HepG2 (cell line): ENCODE data around the gene FAM83C. TPM values are rescaled to one million over a fixed set of nuclear protein-coding genes. Genes with fewer than 3 reads are reported as not detected.
A peak's percentile ranks its signal among the peaks of the same experiment; 100 is the strongest.

Experiments used
- EP300 ChIP-seq, 3 experiments: sonication (generic) in 1 of 3; formaldehyde crosslinking in 1 of 3; IDR thresholded peaks; 2 replicates each; pipeline versions ENCODE4 v1.5.1 to v1.6.1; 2011 to 2020; ENCODE audit warnings: low read depth in 2 of 3, low read length in 2 of 3, borderline replicate concordance in 1 of 3, improper control_type of control experiment in 1 of 3, mild to moderate bottlenecking in 1 of 3, missing genetic modification reagents in 1 of 3, moderate library complexity in 1 of 3
- FIP1L1 ChIP-seq: fragments of 200-400 bp; formaldehyde crosslinking; IDR thresholded peaks from 2 replicates; pipeline ENCODE4 v1.6.1; 2018; ENCODE audit warnings: low read depth, mild to moderate bottlenecking, low read length, moderate library complexity, borderline replicate concordance; ENCODE audit not compliant: insufficient read depth
- KDM5A ChIP-seq: fragments of 200-600 bp; sonication (generic); IDR thresholded peaks from 2 replicates; pipeline ENCODE4 v1.7.0; 2018; ENCODE audit warnings: antibody characterized with exemption, mild to moderate bottlenecking, low read length, borderline replicate concordance
- MTA3 ChIP-seq: sonication (generic); formaldehyde crosslinking; IDR thresholded peaks from 2 replicates; pipeline ENCODE4 v1.4.0; 2020; ENCODE audit warnings: missing genetic modification reagents
- MTF2 ChIP-seq: sonication (generic); formaldehyde crosslinking; IDR thresholded peaks from 2 replicates; pipeline ENCODE4 v1.5.0; 2020; ENCODE audit warnings: missing genetic modification reagents, borderline replicate concordance
- PBX3 ChIP-seq: sonication (generic); formaldehyde crosslinking; IDR thresholded peaks from 2 replicates; pipeline ENCODE4 v1.8.1; 2023; ENCODE audit warnings: missing genetic modification reagents, inconsistent platforms, borderline replicate concordance
- PRDM10 ChIP-seq: sonication (generic); formaldehyde crosslinking; IDR thresholded peaks from 2 replicates; pipeline ENCODE4 v1.4.0; 2020; ENCODE audit warnings: low read depth, missing genetic modification reagents
- ZFX ChIP-seq: sonication (generic); formaldehyde crosslinking; IDR thresholded peaks from 2 replicates; pipeline ENCODE4 v1.4.0; 2020; ENCODE audit warnings: mild to moderate bottlenecking, low read depth, missing genetic modification reagents, moderate library complexity
- ZNF629 ChIP-seq: sonication (generic); formaldehyde crosslinking; conservative IDR thresholded peaks from 2 replicates; pipeline ENCODE4 v1.5.0; 2020; ENCODE audit warnings: missing genetic modification reagents
- ZNF660 ChIP-seq: sonication (generic); formaldehyde crosslinking; IDR thresholded peaks from 2 replicates; pipeline ENCODE4 v1.5.1; 2020; ENCODE audit warnings: mild to moderate bottlenecking, low read depth, missing genetic modification reagents, borderline replicate concordance
- polyA plus RNA-seq, 8 experiments: library from polyadenylated mRNA; depleted of rRNA in 3 of 8; stranded (reverse) in 7 of 8; unstranded in 1 of 8; fragments of >200 nt; fragmentation: Illumina TruSeq in 4 of 8; extraction: Trizol in 4 of 8; gene quantifications; 2 replicates each; pipeline versions ENCODE4 v1.2.1 to v1.2.3, GENCODE V29; 2011 to 2016; ENCODE audit warnings: low read depth in 4 of 8, missing spikeins in 1 of 8, mixed read lengths in 1 of 8; ENCODE audit not compliant: insufficient read depth in 1 of 8
- total RNA-seq, 5 experiments: library from RNA; depleted of rRNA; stranded (reverse); fragments of >200 nt; fragmentation: Illumina TruSeq; extraction: Trizol; gene quantifications; 2 replicates each; pipeline ENCODE4 v1.2.3, GENCODE V29; 2016; ENCODE audit warnings: low read depth in 1 of 5
- TF ChIP-seq, protein P1 (sequence below): sonication (generic); formaldehyde crosslinking; IDR thresholded peaks from one replicate; pipeline ENCODE4 v1.5.1; 2020; ENCODE audit warnings: mild to moderate bottlenecking, missing genetic modification reagents; ENCODE audit errors: not compliant biosample characterization
- TF ChIP-seq, protein P2 (sequence below): sonication (generic); formaldehyde crosslinking; IDR thresholded peaks from 2 replicates; pipeline ENCODE4 v1.5.1; 2020; ENCODE audit warnings: missing genetic modification reagents, mild to moderate bottlenecking, borderline replicate concordance

FAM83C gene
- total and polyA plus RNA-seq, 2 of the 13 experiments (the other 11 are each of a cell fraction or from before 2014, with no cell fraction given) = 0.04 TPM; not detected in 1

DNA sequence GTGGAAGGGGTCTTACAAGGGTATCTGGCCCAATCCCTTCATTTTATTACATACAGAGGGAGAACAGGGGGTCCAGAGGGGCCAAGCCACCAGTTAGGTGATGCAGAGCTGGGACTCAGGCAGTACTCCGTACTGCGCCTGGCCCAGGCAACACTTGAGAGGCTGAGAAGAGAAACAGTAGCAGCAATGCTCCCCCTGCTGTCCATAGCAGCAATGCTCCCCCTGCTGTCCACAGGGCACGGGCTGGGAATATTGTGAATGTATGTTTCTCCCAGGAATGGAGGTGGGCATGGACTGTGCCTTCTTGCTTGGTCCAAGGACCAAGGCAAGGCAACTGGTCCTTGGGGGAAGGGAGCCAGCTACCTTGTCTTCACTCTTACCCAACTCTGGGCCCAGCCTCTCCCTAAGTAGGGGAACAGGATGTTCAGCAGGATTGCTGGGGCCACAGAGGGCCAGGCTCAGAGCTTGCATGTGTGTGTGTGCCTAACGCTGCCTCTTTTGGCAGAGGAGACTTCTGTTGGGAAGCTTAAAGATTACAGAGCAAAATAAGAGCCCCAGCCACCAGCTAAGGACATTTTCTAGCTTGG, 14.8 kb upstream of the FAM83C start (continued):
- TF ChIP-seq, protein P1, sequence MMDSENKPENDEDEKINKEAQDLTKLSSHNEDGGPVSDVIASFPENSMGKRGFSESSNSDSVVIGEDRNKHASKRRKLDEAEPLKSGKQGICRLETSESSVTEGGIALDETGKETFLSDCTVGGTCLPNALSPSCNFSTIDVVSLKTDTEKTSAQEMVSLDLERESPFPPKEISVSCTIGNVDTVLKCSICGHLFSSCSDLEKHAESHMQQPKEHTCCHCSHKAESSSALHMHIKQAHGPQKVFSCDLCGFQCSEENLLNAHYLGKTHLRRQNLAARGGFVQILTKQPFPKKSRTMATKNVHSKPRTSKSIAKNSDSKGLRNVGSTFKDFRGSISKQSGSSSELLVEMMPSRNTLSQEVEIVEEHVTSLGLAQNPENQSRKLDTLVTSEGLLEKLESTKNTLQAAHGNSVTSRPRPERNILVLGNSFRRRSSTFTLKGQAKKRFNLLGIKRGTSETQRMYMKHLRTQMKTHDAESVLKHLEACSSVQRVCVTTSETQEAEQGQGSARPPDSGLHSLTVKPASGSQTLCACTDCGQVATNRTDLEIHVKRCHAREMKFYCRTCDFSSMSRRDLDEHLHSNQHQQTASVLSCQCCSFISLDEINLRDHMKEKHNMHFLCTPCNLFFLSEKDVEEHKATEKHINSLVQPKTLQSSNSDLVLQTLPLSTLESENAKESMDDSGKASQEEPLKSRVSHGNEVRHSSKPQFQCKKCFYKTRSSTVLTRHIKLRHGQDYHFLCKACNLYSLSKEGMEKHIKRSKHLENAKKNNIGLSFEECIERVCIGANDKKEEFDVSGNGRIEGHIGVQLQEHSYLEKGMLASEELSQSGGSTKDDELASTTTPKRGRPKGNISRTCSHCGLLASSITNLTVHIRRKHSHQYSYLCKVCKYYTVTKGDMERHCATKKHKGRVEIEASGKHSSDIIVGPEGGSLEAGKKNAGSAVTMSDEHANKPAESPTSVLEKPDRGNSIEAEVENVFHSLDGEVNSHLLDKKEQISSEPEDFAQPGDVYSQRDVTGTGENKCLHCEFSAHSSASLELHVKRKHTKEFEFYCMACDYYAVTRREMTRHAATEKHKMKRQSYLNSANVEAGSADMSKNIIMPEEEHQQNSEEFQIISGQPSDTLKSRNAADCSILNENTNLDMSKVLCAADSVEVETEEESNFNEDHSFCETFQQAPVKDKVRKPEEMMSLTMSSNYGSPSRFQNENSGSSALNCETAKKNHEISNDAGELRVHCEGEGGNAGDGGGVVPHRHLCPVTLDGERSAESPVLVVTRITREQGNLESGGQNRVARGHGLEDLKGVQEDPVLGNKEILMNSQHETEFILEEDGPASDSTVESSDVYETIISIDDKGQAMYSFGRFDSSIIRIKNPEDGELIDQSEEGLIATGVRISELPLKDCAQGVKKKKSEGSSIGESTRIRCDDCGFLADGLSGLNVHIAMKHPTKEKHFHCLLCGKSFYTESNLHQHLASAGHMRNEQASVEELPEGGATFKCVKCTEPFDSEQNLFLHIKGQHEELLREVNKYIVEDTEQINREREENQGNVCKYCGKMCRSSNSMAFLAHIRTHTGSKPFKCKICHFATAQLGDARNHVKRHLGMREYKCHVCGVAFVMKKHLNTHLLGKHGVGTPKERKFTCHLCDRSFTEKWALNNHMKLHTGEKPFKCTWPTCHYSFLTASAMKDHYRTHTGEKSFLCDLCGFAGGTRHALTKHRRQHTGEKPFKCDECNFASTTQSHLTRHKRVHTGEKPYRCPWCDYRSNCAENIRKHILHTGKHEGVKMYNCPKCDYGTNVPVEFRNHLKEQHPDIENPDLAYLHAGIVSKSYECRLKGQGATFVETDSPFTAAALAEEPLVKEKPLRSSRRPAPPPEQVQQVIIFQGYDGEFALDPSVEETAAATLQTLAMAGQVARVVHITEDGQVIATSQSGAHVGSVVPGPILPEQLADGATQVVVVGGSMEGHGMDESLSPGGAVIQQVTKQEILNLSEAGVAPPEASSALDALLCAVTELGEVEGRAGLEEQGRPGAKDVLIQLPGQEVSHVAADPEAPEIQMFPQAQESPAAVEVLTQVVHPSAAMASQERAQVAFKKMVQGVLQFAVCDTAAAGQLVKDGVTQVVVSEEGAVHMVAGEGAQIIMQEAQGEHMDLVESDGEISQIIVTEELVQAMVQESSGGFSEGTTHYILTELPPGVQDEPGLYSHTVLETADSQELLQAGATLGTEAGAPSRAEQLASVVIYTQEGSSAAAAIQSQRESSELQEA (CRISPR knock-in tag) = peak; percentile 52
- TF ChIP-seq PBX3 (CRISPR knock-in tag) (no peak), ZFX (CRISPR knock-in tag) (peak; percentile 46; the same call in 1 of the 2 replicates), PRDM10 (CRISPR knock-in tag) (no peak), KDM5A (no peak), EP300 (IDR thresholded peaks at IDR 0.05; ENCODE audit: low read depth in 2 of 2, low read length in 2 of 2) (no peak), EP300 (CRISPR knock-in tag; IDR thresholded peaks at IDR 0.05; ENCODE audit: borderline replicate concordance) (no peak), MTA3 (CRISPR knock-in tag) (no peak), ZNF660 (no peak), ZNF629 (CRISPR knock-in tag) (no peak), MTF2 (CRISPR knock-in tag) (no peak), FIP1L1 (no peak)
- TF ChIP-seq, protein P2, sequence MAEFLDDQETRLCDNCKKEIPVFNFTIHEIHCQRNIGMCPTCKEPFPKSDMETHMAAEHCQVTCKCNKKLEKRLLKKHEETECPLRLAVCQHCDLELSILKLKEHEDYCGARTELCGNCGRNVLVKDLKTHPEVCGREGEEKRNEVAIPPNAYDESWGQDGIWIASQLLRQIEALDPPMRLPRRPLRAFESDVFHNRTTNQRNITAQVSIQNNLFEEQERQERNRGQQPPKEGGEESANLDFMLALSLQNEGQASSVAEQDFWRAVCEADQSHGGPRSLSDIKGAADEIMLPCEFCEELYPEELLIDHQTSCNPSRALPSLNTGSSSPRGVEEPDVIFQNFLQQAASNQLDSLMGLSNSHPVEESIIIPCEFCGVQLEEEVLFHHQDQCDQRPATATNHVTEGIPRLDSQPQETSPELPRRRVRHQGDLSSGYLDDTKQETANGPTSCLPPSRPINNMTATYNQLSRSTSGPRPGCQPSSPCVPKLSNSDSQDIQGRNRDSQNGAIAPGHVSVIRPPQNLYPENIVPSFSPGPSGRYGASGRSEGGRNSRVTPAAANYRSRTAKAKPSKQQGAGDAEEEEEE = no peak
